Right ventricle myocardium superior (tissue), 1 donor: ENCODE results near the gene ATG2B. TPM values are rescaled to one million over a fixed set of nuclear protein-coding genes. Genes with fewer than 3 reads are reported as not detected.
A peak's percentile ranks its signal among the peaks of the same experiment; 100 is the strongest.

ENCODE experiments used
- ATAC-seq: fragments of 200-7000 bp; cut with Tn5 transposase; one replicate; pipeline ENCODE4 v1.9.1; 2020; ENCODE audit warnings: mild to moderate bottlenecking; ENCODE audit not compliant: poor library complexity
- DNase-seq: peaks from one replicate; pipeline ENCODE4 v3.0.0-alpha.2; 2020
- intact Hi-C: fragments of 100-400 bp; cut with DNase I; formaldehyde crosslinking; loops from one replicate; pipeline ENCODE4 v1.11.2; 2022
- total RNA-seq: library from RNA; stranded (reverse); fragmentation: NEBNext Ultra II Directional; extraction: Animal tissue kit (Norgen Biotek cat#: 25700); gene quantifications from one replicate; pipeline ENCODE4 v1.2.1, GENCODE V29; 2021
- donor health status: DM: no; HTN: yes; CAD: no; lungs with severe emphysema.

The ATG2B gene
- total RNA-seq, 1 donor from 2014 or later = 10.9 TPM

DNA sequence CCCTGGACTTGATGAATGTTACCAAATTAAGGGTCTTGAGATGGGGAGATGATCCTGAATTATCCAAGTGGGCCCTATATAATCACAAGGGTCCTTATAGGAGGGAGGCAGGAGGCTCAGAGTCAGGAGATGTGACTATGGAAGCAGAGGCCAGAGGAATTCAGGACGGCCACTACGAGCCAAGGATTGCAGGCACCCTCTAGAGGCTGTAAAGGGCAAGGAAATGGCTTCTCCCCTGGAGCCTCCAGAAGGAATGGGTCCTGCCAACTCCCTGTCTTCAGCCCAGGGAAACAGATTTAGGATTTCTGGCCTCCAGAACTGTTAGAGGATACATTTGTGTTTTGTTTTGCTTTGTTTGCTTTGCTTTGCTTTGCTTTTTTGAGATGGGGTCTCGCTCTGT is 98.3 kb downstream of the ATG2B start:
- intact Hi-C loops = no loop called here
- no peak for DNase-seq
- ATAC-seq = no peak

DNA sequence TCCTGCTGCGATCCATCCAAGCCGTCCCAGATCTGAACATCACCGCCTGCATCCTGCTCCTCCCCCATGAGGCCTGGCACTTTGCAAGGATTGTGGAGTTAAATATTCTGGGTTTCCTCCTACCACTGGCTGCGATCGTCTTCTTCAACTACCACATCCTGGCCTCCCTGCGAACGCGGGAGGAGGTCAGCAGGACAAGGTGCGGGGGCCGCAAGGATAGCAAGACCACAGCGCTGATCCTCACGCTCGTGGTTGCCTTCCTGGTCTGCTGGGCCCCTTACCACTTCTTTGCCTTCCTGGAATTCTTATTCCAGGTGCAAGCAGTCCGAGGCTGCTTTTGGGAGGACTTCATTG is 99.0 kb downstream of the ATG2B start:
- ATAC-seq = no peak
- intact Hi-C loops = no loop called here
- no peak for DNase-seq

DNA sequence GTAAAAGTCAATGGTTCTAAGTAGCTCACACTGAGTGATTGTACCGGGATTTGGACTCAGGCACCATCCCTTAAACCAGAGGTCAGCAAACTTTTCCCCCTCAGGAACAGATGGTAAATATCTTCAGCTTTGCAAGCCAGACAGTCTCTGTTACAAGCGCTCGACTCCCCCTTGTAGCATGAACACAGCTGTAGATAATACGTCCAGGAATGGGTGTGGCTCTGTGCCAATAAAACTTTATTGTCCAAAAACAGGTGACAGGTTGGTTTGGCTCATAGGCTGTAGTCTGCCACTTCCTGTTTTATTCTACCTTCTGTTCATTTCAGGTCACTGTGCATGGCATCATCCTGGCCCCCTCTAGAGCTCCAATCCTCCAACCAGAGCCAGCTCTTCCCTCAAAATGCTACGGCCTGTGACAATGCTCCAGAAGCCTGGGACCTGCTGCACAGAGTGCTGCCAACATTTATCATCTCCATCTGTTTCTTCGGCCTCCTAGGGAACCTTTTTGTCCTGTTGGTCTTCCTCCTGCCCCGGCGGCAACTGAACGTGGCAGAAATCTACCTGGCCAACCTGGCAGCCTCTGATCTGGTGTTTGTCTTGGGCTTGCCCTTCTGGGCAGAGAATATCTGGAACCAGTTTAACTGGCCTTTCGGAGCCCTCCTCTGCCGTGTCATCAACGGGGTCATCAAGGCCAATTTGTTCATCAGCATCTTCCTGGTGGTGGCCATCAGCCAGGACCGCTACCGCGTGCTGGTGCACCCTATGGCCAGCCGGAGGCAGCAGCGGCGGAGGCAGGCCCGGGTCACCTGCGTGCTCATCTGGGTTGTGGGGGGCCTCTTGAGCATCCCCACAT is 99.6 kb downstream of the ATG2B start:
- ATAC-seq (no peak), DNase-seq (no peak)
- intact Hi-C loops = no loop called here

DNA sequence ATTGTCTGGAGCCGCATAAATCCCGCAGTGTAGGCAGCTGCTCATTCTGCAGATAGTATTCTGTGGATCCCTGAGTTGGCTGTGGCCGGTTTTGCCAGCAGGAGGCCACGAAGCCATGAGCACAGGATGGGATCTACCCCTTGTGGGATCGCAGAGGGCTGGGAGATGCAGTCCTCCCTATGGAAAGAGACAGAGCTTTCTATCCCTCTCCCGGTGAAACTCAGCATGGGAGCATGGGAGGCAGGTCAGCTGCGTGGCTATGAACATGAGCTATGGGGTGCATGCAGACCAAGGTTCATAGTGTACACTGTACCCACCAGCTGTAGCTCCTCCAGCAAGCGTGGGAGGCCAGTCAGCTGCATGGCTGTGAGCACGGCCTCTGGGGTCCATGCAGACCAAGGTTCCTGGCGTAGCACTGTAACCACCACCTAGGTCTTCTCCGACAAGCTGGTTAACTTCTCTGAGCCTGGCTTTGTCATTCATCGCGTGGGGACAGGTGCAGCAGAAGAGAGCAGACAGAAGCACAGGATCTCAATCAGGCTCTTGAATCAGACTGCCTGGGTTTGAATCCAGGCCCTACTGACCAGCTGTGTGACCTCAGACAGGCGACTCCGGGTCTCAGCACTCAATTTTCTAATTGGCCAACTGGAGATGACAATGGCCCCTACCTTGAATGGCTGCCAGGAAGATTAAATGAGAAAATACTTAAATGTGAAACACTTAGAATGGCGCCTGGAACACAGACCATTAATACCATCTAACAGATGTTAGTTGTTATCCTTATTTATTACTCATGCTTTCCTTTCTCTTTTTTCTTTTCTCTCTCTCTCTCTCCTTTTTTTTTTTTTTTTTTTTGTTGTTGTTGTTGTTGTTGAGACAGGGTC is 101.1 kb downstream of the ATG2B start:
- intact Hi-C loops = no loop called here
- DNase-seq = no peak
- no peak for ATAC-seq

DNA sequence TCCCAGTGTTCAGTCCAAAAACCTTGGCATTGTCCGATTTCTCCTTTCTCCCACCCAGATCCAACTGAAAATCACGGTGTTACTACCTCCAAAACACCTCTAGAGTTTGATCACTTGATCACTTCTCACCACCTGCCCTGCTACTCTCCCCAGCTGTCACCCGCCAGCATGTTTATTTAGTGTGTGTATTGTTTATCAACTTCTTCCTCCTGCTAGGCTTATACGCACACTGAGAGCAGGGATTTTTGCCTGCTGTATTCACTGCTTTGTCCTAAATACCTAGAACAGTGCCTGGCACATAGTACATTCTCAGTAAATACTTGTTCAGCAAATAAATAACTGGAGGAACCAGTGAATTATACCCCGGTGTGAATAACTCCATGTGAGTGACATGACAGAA is 102.1 kb downstream of the ATG2B start:
- intact Hi-C loops = no loop called here
- ATAC-seq (no peak), DNase-seq (no peak)

DNA sequence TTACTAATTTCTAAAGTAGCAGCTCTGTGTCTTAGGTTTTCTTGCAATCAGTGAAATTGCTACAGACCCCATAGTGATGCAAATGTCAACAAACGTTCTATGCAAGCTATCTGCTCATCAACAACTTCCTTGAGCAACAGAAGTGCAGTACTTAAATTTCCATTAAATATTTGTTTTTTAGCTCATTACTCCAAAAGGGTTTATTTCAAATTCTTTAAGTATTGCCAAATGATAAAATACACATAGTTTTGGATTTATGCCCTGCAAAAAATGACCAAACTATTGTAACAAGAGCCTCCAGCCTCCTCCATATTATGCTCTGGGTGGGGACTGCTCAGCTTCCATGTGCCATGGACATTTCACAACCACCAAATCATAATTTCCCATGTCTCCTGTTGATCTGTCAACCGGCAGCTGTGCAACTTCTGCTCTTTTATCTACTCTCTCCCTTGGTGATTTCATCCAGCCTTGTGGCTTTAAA is 102.8 kb downstream of the ATG2B start:
- ATAC-seq (peak; percentile 25), DNase-seq (no peak)
- intact Hi-C loops = no loop called here

DNA sequence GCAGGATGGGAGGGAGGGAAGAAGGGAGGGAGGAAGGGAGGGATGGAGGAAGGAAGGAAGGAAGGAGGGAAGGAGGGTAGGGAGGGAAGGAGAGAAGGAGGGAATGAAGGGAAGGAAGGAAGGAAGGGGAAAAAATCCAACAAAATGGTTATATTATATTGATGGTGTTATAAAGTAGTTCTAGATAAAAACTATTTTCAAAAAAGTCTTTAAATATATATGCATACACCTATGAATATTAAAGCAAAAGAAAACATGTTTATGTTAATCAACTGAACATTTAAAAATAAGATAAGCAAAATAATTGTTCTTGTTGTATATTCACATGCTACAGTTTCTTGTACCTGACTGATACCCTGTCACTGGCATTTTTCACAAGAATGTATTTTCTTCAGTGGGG is 105.2 kb downstream of the ATG2B start:
- DNase-seq (no peak), ATAC-seq (no peak)
- intact Hi-C loops = no loop called here

DNA sequence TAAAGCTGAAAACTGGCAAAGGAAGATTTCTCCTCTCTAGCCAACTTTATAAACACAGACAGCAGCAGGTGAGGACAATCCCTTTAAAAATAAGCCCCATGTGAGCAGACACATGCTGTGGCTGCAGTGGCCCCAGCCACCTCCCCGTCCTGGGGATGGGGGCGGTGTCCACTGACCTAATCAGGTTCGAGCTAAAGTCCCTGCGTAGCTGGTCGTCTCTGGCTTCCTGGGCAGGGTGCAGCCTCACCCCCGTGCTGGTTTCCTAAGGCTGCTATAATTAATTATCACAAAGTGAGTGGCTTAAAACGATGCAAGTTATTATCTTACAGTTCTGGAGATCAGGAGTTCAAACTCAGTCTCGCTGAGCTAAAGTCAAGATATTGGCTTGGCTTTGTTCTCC is 106.1 kb downstream of the ATG2B start:
- DNase-seq (no peak), ATAC-seq (no peak)
- intact Hi-C loops = no loop called here

DNA sequence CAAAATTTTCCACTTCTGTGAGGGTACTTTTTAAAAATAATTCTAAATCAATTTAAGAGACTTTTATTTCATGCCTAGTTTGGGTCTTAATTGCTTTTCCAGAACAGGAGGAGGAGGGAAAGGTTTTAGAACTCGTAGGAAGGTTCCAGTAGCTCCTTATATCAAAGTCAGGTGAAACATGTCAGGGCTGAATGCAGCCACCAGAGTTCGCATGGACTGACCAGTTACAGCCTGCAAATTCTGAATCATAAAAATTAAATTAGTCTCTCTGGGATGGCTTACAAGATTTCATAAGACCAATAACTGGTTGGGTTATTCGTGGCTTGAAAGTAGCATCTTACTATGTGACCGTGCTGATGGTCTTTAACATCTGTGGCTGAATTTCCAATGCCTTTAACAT is 106.7 kb downstream of the ATG2B start:
- ATAC-seq (no peak), DNase-seq (no peak)
- intact Hi-C loops = no loop called here

DNA sequence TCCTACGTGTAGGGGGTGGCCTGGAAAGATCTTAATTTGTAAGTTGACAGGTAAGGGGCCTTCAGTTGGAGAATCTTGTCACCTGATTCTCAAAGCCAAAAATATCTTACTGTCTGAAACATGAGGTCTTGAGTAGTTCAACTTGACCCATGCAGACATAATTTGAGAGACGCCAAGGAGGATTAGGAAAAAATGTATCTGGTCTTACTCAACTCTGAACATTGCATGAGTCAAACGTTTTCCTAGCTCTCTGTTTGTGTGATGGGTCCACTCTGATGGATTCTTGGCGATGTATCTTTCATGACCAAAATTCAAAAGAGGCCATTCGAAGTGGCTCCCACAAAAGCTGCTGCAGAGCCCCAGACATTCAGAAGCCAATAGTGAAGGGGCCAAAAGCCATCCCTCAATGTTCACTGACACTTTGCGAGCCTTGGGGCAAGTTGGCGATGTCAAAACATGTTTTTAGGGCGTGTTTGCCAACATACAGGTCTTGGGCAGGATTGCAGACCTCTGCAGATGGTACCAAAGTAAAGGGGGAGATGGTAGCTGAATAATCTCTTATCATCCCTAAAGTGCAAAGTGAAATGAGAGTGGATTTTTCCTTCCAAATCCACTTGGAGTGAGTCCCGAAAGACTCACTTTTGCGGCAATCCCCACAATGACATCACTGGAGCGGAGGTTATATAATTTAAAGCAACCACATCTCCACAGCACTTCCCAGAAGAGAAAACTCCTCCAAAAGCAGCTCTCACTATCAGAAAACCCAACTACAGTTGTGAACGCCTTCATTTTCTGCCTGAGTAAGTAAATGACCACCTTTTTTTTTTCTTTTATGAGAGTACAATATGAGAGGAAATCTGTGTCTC is 107.4 kb downstream of the ATG2B start, which contains the start of gene BDKRB1:
Gene BDKRB1 (plus strand): TSS at position 710 of the 866 bp plus-strand sequence. CDS start 7,473 bp downstream, outside the sequence.
- intact Hi-C loops = no loop called here
- DNase-seq = no peak
- ATAC-seq = no peak

DNA sequence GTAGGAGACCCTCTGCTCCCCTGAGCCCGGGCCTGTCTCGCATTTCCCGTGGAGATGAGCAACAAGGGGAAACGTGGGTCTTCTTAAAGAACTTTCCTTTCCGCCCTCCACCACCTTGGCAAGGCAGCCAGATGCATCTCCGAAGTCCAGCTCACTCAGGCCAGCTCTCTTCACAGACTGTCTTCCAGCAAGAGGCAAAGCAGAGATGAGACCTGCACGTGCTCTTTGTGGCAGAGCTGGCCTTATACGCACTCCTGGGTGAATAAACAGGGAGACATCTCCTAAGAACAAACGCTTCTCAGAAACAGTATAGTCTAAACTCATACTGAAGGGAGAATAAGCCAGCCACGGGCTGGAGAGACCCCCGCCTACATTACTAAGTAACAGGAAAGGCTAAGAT is 108.5 kb downstream of the ATG2B start:
- DNase-seq (no peak), ATAC-seq (no peak)
- intact Hi-C loops = no loop called here

DNA sequence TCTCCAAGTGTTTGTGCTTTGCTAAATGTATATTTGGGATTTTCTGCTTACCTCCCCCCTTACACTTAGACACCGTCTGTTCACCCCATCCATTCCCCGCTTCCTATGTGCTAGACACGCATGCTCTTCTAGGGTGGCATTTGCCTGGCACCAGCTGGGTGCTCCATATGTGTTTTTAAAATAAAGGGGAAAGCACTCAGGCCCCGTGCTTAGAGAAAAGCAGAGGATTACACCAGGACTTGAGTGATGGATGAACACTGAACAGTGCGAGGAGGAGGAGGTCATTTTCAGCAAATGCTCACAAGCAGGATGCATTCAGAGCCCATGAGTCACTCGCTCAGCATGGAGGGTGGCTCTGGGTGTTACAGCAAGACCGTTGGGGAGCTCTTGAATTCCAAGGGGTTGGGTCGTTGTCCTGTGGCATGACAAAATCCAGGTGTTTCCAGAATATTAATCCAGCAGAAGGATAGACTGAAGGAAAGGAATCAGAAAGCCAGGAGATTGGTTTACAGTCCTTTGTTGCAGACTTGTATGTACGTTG is 110.1 kb downstream of the ATG2B start:
- DNase-seq = no peak
- ATAC-seq = no peak
- intact Hi-C loops = no loop called here

DNA sequence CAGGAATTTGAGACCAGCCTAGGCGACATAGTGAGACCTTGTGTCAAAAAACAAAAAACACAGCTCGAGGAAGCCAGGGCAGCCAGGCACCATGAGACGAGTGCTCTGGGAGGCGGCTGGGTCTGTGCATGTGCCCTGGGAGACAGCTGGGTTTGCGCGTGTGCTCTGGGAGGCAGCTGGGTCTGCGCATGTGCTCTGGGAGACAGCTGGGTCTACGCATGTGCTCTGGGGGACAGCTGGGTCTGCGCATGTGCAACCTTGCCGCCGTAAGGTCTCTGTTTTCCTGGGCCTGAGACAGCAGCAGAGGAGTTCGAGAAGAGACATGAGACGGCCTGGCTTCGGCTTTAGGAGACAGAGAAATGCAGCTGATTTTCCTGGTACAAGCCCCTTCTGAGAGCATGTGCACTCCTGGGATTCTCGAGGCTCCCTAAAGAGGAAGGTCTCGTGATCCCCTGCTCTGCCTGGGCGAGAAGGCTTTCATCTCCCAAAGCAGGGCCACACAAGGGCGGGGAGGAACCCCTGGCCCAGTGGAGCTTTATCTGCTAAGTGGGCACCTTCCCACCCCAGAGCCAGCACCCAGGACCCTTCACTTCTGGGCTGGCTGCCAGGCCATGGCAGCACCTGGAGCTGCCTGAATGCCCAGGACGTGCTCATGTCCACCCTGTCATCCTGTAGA is 110.7 kb downstream of the ATG2B start:
- intact Hi-C loops = no loop called here
- no peak for ATAC-seq
- DNase-seq = no peak

DNA sequence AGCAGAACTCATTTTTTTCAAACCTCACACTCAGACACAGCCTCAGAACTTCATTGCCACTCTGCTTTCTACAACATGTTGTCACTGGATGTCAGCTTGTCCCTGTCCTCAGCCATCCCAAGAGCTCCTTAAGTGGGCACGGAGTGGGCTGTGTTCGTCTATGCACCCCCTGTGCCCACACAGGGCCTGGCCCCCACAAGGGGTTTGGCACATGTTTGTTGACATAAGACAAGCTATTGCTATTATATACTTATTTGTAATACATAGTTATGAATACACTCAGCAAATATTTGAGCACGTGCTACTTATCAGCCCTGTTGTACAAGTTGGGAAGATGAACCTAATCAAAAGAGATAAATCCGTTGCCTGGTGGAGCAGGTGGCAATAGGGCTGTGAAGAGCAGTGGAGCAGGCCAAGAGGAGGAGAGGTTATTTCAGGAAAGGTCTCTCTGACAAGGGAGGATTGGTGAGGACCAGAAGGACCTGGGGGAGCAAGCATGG is 111.4 kb downstream of the ATG2B start:
- intact Hi-C loops = no loop called here
- no peak for DNase-seq
- no peak for ATAC-seq

DNA sequence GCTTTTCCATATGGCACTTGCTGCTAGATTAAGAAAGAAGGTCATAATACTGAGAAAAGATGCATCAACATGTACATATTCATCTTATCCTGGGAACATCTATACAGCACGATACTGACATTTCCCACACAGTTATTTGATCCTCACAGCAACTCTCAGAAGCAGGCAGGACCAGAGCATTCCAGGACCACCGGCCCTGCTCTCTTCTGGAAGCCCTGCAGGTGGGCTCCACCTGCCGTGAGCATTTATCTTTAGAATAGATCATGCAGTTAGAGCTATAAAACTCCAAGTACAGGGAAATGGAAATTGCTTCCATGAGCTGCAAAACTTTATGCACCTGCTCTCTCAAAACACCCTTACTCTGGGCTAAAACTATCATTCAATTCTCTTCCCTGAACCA is 112.7 kb downstream of the ATG2B start:
- DNase-seq (no peak), ATAC-seq (no peak)
- intact Hi-C loops = no loop called here

DNA sequence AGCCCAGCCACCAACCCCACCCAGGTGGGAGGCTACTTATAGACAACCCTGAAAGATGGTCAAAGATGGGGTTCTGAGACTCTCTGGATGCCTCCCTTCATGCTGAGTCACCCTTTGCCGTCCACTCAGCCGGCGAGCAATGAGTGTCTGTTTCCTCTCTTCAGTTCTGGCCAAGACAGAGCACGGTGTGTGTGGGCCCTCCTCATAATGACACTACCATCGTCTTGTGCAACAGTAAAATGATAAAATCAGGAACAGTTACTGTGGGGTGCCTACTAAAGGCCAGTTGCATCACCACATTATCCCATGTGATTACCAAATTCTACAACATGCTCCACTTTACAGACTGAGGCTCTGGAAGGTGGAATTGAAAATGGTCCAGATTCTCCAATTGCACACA is 114.1 kb downstream of the ATG2B start:
- intact Hi-C loops = no loop called here
- ATAC-seq (peak; percentile 29), DNase-seq (no peak)

DNA sequence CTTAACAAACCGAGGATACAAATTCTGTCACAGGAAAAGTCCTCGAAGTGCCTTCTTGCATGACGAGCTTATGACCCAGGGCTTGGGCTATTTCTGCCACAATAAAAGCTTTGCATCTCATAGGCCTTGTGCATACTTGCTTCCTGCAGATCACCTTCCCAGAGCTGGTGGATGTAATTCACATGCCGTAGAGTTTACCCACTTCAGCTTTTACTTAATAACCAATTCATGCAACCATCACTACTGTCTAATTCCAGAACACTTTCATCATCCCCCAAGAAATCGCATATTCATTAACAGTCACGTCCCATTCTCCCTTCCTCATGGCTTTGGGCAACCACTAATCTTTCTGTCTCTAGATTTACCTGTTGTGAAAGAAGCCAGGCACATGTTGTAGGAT is 116.1 kb downstream of the ATG2B start:
- intact Hi-C loops = no loop called here
- DNase-seq (no peak), ATAC-seq (no peak)

DNA sequence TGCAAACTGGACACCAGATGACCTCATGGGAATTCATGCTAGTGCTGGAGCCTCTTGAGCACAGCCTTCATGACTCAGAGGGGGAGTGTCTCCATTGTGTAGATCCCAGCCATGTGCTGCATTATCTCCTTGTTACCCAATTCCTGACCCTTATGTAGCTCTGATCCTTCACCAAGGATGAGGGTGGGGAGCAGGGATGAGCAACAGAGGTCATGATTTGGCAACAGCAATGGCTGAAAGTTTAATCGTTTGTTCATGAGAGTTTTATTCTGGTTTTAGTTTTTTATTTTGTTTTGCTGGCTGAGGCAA is 116.6 kb downstream of the ATG2B start:
- DNase-seq (no peak), ATAC-seq (no peak)
- intact Hi-C loops = no loop called here
